ENCODE measurements around the gene HORMAD2. TPM values are rescaled to one million over a fixed set of nuclear protein-coding genes. Genes with fewer than 3 reads are reported as not detected.

Gene HORMAD2
- total RNA-seq, 1 experiment from 2014 or later: not detected

DNA sequence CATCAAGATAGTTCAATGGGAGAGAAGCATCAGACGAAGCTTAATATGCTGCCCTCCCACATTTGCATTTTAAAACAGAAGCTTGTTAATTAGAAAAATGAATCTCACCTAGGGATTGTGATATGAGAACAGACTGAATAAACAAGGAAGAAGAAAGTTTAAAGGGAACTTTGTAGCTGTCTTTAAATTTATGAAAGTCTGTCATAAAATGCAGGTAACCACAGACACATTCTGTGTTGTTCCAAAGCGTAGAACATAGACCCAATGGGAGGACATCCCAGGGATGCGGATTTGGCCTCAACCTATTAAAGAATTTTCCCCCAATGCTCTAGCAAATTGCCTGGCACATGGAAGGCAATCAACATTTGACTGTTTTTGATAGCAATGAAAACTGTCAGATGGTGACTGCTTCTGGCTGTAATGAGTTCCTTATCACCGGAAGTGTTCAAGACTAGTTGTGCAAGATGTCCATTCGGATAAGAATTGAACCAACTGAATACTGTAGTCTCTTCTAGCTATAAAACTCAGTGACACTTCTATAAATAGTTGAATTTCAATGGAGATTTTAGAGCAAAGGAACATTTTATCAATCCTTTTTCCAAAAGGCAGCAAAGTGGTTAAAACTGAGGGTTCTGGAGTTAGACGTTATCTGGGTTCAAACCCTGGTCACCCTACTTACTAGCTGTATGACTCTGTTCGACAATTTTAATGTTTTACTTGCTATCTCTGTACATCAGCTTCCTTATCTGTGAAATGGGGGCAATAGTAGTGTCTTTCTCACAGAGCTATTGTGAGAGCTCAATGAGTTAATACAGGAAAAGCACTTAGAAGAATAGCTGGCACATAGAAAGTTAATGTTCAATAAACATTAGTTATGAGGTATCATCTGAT is 101.4 kb downstream of the HORMAD2 start:
- TF ChIP-seq TCF7 (CRISPR knock-in tag; IDR thresholded peaks at IDR 0.05; ENCODE audit: low read depth): no peak
- no peak for TF ChIP-seq GTF2I (CRISPR knock-in tag; conservative IDR thresholded peaks at IDR 0.05)
- TF ChIP-seq SMAD3 (CRISPR knock-in tag; IDR thresholded peaks at IDR 0.05; ENCODE audit: borderline replicate concordance): no peak
- no peak for TF ChIP-seq ZNF232 (CRISPR knock-in tag; IDR thresholded peaks at IDR 0.05)
- TF ChIP-seq, protein P1, sequence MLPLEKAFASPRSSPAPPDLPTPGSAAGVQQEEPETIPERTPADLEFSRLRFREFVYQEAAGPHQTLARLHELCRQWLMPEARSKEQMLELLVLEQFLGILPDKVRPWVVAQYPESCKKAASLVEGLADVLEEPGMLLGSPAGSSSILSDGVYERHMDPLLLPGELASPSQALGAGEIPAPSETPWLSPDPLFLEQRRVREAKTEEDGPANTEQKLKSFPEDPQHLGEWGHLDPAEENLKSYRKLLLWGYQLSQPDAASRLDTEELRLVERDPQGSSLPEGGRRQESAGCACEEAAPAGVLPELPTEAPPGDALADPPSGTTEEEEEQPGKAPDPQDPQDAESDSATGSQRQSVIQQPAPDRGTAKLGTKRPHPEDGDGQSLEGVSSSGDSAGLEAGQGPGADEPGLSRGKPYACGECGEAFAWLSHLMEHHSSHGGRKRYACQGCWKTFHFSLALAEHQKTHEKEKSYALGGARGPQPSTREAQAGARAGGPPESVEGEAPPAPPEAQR (CRISPR knock-in tag; IDR thresholded peaks at IDR 0.05): no peak
- TF ChIP-seq, protein P2, sequence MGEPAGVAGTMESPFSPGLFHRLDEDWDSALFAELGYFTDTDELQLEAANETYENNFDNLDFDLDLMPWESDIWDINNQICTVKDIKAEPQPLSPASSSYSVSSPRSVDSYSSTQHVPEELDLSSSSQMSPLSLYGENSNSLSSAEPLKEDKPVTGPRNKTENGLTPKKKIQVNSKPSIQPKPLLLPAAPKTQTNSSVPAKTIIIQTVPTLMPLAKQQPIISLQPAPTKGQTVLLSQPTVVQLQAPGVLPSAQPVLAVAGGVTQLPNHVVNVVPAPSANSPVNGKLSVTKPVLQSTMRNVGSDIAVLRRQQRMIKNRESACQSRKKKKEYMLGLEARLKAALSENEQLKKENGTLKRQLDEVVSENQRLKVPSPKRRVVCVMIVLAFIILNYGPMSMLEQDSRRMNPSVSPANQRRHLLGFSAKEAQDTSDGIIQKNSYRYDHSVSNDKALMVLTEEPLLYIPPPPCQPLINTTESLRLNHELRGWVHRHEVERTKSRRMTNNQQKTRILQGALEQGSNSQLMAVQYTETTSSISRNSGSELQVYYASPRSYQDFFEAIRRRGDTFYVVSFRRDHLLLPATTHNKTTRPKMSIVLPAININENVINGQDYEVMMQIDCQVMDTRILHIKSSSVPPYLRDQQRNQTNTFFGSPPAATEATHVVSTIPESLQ (CRISPR knock-in tag; IDR thresholded peaks at IDR 0.05): no peak
- no peak for TF ChIP-seq NFATC4 (CRISPR knock-in tag; IDR thresholded peaks at IDR 0.05)
- no peak for TF ChIP-seq ZNF263 (CRISPR knock-in tag; IDR thresholded peaks at IDR 0.05; ENCODE audit: low read depth)
- TF ChIP-seq CREB1 (CRISPR knock-in tag; IDR thresholded peaks at IDR 0.05): no peak
- no peak for TF ChIP-seq ZNF219 (CRISPR knock-in tag; IDR thresholded peaks at IDR 0.05; ENCODE audit: borderline replicate concordance)
- TF ChIP-seq KAT7 (CRISPR knock-in tag; IDR thresholded peaks at IDR 0.05; ENCODE audit: borderline replicate concordance): no peak
- TF ChIP-seq, protein P3, sequence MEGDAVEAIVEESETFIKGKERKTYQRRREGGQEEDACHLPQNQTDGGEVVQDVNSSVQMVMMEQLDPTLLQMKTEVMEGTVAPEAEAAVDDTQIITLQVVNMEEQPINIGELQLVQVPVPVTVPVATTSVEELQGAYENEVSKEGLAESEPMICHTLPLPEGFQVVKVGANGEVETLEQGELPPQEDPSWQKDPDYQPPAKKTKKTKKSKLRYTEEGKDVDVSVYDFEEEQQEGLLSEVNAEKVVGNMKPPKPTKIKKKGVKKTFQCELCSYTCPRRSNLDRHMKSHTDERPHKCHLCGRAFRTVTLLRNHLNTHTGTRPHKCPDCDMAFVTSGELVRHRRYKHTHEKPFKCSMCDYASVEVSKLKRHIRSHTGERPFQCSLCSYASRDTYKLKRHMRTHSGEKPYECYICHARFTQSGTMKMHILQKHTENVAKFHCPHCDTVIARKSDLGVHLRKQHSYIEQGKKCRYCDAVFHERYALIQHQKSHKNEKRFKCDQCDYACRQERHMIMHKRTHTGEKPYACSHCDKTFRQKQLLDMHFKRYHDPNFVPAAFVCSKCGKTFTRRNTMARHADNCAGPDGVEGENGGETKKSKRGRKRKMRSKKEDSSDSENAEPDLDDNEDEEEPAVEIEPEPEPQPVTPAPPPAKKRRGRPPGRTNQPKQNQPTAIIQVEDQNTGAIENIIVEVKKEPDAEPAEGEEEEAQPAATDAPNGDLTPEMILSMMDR (IDR thresholded peaks at IDR 0.05): no peak
- no peak for TF ChIP-seq IRF2 (CRISPR knock-in tag; IDR thresholded peaks at IDR 0.05; ENCODE audit: borderline replicate concordance, low read depth)
- H3K36me3 Mint-ChIP-seq: no peaks in the 10 kb centered on the region
- POLR2A ChIA-PET: no interaction called here
- no peak overlapping the region for H3K27ac Mint-ChIP-seq
- no peak for DNase-seq (ENCODE audit: low spot score)
- no peaks in the 10 kb centered on the region for H3K9me3 Mint-ChIP-seq
- ATAC-seq: no peak
- H3K4me3 Mint-ChIP-seq: no peak overlapping the region
- CTCF ChIA-PET: interaction anchor here (1.5 kb wide), 2 partner anchors 82 to 106 kb away, joined by 4 read pairs; no protein-coding TSS in a partner anchor
- peaks cover 34% of the 10 kb centered on the region for H3K4me1 Mint-ChIP-seq
- H3K27me3 Mint-ChIP-seq (ENCODE audit: low read depth): peaks cover 12% of the 10 kb centered on the region

DNA sequence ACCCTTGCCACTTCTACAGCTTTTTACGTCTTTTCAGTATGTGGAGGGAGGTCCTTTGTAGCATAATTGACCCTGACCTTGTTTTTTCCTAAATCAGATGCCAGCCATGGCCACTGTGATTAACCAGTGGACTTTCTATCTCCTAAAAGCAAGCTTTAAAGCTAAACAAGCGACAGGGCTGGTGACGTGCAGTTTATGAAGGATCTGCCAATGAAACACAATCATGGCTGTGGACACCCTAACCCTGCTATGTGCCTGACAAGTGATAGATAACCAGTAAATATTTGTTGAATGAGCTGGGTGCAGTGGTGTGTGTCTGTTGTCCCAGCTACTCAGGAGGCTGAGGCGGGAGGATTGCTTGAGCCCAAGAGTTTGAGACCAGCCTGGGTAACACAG is 102.1 kb downstream of the HORMAD2 start:
- TF ChIP-seq GTF2I (CRISPR knock-in tag; conservative IDR thresholded peaks at IDR 0.05) (no peak), GABPB1 (CRISPR knock-in tag; IDR thresholded peaks at IDR 0.05) (no peak), SMAD3 (CRISPR knock-in tag; IDR thresholded peaks at IDR 0.05; ENCODE audit: borderline replicate concordance) (no peak), JUN (CRISPR knock-in tag; IDR thresholded peaks at IDR 0.05) (no peak), ESRRA (CRISPR knock-in tag; IDR thresholded peaks at IDR 0.05; ENCODE audit: borderline replicate concordance) (no peak), ZBTB21 (CRISPR knock-in tag; IDR thresholded peaks at IDR 0.05; ENCODE audit: borderline replicate concordance) (no peak), ZNF121 (CRISPR knock-in tag; IDR thresholded peaks at IDR 0.05) (no peak), JAZF1 (CRISPR knock-in tag; IDR thresholded peaks at IDR 0.05) (no peak), NR3C1 (CRISPR knock-in tag; conservative IDR thresholded peaks at IDR 0.05; ENCODE audit: low read depth) (no peak), TCF7 (CRISPR knock-in tag; IDR thresholded peaks at IDR 0.05; ENCODE audit: low read depth) (no peak)
- TF ChIP-seq, protein P4, sequence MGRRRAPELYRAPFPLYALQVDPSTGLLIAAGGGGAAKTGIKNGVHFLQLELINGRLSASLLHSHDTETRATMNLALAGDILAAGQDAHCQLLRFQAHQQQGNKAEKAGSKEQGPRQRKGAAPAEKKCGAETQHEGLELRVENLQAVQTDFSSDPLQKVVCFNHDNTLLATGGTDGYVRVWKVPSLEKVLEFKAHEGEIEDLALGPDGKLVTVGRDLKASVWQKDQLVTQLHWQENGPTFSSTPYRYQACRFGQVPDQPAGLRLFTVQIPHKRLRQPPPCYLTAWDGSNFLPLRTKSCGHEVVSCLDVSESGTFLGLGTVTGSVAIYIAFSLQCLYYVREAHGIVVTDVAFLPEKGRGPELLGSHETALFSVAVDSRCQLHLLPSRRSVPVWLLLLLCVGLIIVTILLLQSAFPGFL (CRISPR knock-in tag; IDR thresholded peaks at IDR 0.05; ENCODE audit: borderline replicate concordance): no peak
- TF ChIP-seq, protein P5, sequence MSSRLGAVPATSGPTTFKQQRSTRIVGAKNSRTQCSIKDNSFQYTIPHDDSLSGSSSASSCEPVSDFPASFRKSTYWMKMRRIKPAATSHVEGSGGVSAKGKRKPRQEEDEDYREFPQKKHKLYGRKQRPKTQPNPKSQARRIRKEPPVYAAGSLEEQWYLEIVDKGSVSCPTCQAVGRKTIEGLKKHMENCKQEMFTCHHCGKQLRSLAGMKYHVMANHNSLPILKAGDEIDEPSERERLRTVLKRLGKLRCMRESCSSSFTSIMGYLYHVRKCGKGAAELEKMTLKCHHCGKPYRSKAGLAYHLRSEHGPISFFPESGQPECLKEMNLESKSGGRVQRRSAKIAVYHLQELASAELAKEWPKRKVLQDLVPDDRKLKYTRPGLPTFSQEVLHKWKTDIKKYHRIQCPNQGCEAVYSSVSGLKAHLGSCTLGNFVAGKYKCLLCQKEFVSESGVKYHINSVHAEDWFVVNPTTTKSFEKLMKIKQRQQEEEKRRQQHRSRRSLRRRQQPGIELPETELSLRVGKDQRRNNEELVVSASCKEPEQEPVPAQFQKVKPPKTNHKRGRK (CRISPR knock-in tag; IDR thresholded peaks at IDR 0.05; ENCODE audit: borderline replicate concordance): no peak
- TF ChIP-seq, protein P6, sequence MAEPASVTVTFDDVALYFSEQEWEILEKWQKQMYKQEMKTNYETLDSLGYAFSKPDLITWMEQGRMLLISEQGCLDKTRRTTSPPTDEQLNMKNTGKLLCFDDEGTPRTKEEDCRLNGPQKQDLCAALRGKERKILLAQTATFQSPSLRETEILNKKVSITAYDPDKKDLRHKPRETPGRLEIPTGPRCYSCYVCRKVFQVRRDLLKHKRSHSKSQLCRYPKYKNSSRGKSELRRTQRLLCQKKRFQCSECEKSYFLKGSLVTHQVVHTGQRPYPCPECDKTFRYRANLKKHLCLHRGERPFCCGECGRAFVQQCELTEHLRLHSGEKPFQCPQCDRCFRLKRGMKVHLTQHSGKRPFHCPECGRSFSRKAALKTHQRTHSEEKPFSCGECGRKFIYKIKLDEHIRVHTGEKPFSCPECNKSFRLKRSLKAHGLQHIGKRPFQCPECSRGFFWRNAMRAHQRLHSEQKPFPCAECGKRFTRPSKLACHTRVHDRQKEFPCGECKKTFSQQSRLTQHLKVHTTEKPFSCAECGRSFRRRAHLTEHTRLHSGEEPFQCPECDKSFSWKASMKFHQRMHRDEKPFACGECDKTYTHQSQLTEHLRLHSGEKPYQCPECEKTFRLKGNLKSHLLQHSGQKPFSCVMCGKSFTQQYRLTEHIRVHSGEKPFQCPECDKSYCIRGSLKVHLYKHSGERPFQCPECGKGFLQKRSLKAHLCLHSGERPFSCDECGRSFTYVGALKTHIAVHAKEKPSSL (CRISPR knock-in tag; conservative IDR thresholded peaks at IDR 0.05): no peak
- CTCF ChIA-PET: interaction anchor here (1.5 kb wide), 2 partner anchors 81 to 106 kb away, joined by 4 read pairs; no protein-coding TSS in a partner anchor
- POLR2A ChIA-PET: no interaction called here
- Mint-ChIP-seq H3K27me3 (ENCODE audit: low read depth) (peaks cover 12% of the 10 kb centered on the region), H3K27ac (no peak overlapping the region), H3K4me3 (no peak overlapping the region), H3K4me1 (peaks cover 31% of the 10 kb centered on the region), H3K9me3 (no peaks in the 10 kb centered on the region), H3K36me3 (no peaks in the 10 kb centered on the region)
- DNase-seq (ENCODE audit: low spot score) (no peak), ATAC-seq (no peak)
